H9 (cell line): ENCODE results near the gene CAMTA1. TPM values are rescaled to one million over a fixed set of nuclear protein-coding genes. Genes with fewer than 3 reads are reported as not detected.
A peak's percentile ranks its signal among the peaks of the same experiment; 100 is the strongest.

Experiments used
- DNase-seq: peaks from one replicate; pipeline ENCODE4 v3.0.0-alpha.2; 2017
- H2AFZ ChIP-seq: one replicate; pipeline ENCODE4 v1.6.1; 2013; ENCODE audit warnings: mild to moderate bottlenecking, low read length, control low read depth, moderate library complexity
- H2AK5ac ChIP-seq: 2 replicates; pipeline ENCODE4 v1.6.1; 2013; ENCODE audit warnings: low read length, control low read depth, mixed read lengths; ENCODE audit not compliant: insufficient read length
- H2BK120ac ChIP-seq: one replicate; pipeline ENCODE4 v1.6.1; 2013; ENCODE audit warnings: low read depth, mild to moderate bottlenecking, low read length, control low read depth, inconsistent platforms; ENCODE audit not compliant: poor library complexity, severe bottlenecking
- H2BK12ac ChIP-seq: 2 replicates; pipeline ENCODE4 v1.6.1; 2013; ENCODE audit warnings: low read length, control low read depth, mixed read lengths, low read depth; ENCODE audit not compliant: insufficient read length
- H2BK15ac ChIP-seq: 2 replicates; pipeline ENCODE4 v1.6.1; 2013; ENCODE audit warnings: low read depth, low read length, control low read depth
- H2BK20ac ChIP-seq: one replicate; pipeline ENCODE4 v1.6.1; 2013; ENCODE audit warnings: low read depth, mild to moderate bottlenecking, low read length, control low read depth, inconsistent platforms; ENCODE audit not compliant: poor library complexity, severe bottlenecking
- H2BK5ac ChIP-seq: 2 replicates; pipeline ENCODE4 v1.6.1; 2013; ENCODE audit warnings: low read length, control low read depth, mixed read lengths; ENCODE audit not compliant: insufficient read length
- H3K14ac ChIP-seq: 2 replicates; pipeline ENCODE4 v1.6.1; 2013; ENCODE audit warnings: low read length, control low read depth; ENCODE audit not compliant: insufficient read depth
- H3K18ac ChIP-seq: 2 replicates; pipeline ENCODE4 v1.6.1; 2013; ENCODE audit warnings: low read depth, mild to moderate bottlenecking, mixed read lengths, low read length, control low read depth; ENCODE audit not compliant: insufficient read length
- H3K23ac ChIP-seq: 2 replicates; pipeline ENCODE4 v1.6.1; 2013; ENCODE audit warnings: low read length, control low read depth, mixed read lengths, low read depth; ENCODE audit not compliant: insufficient read length
- H3K23me2 ChIP-seq: 2 replicates; pipeline ENCODE4 v1.6.1; 2013; ENCODE audit warnings: low read depth, mild to moderate bottlenecking, mixed read lengths, low read length, control low read depth; ENCODE audit not compliant: insufficient read length, poor library complexity, severe bottlenecking
- H3K27ac ChIP-seq: 2 replicates; pipeline ENCODE4 v1.5.1; 2013; ENCODE audit warnings: low read length, control low read depth, mixed read lengths, low read depth; ENCODE audit not compliant: insufficient read length
- H3K27me3 ChIP-seq: 2 replicates; pipeline ENCODE4 v1.6.1; 2013; ENCODE audit warnings: low read length, control low read depth, inconsistent platforms; ENCODE audit not compliant: insufficient read depth
- H3K4ac ChIP-seq: 2 replicates; pipeline ENCODE4 v1.6.1; 2013; ENCODE audit warnings: low read depth, mild to moderate bottlenecking, control low read depth, inconsistent platforms, low read length, moderate library complexity
- H3K4me1 ChIP-seq: 2 replicates; pipeline ENCODE4 v1.6.1; 2013; ENCODE audit warnings: low read length, control low read depth, inconsistent platforms; ENCODE audit not compliant: insufficient read depth
- H3K4me2 ChIP-seq: 2 replicates; pipeline ENCODE4 v1.6.1; 2013; ENCODE audit warnings: low read length, control low read depth, mixed read lengths; ENCODE audit not compliant: insufficient read length, insufficient read depth
- H3K56ac ChIP-seq: 2 replicates; pipeline ENCODE4 v1.6.1; 2013; ENCODE audit warnings: low read depth, mild to moderate bottlenecking, mixed read lengths, low read length, control low read depth; ENCODE audit not compliant: insufficient read length
- H3K79me1 ChIP-seq: 2 replicates; pipeline ENCODE4 v1.6.1; 2013; ENCODE audit warnings: low read depth, mild to moderate bottlenecking, moderate library complexity, low read length, control low read depth, inconsistent platforms; ENCODE audit not compliant: insufficient read depth, poor library complexity, severe bottlenecking
- H3K79me2 ChIP-seq: 2 replicates; pipeline ENCODE4 v1.6.1; 2013; ENCODE audit warnings: low read length, control low read depth, inconsistent platforms; ENCODE audit not compliant: insufficient read depth
- H3K9ac ChIP-seq: 2 replicates; pipeline ENCODE4 v1.6.1; 2013; ENCODE audit warnings: low read length, control low read depth, mixed read lengths; ENCODE audit not compliant: insufficient read length; ENCODE audit errors: extremely low read depth
- H3K9me3 ChIP-seq: one replicate; pipeline ENCODE4 v1.6.1; 2013; ENCODE audit warnings: low read depth, low read length, inconsistent platforms; ENCODE audit not compliant: control insufficient read depth
- H3T11ph ChIP-seq: one replicate; pipeline ENCODE4 v1.6.1; 2013; ENCODE audit warnings: mild to moderate bottlenecking, low read length, control low read depth, inconsistent platforms
- H4K20me1 ChIP-seq: one replicate; pipeline ENCODE4 v1.6.1; 2013; ENCODE audit not compliant: control insufficient read depth, insufficient read length, insufficient read depth
- H4K5ac ChIP-seq: 2 replicates; pipeline ENCODE4 v1.6.1; 2013; ENCODE audit warnings: low read depth, mild to moderate bottlenecking, mixed read lengths, low read length, control low read depth; ENCODE audit not compliant: insufficient read length
- H4K8ac ChIP-seq: replicated peaks from 2 replicates; pipeline ENCODE4 v1.6.1; 2013; ENCODE audit warnings: low read length, control low read depth, mixed read lengths, low read depth; ENCODE audit not compliant: insufficient read length
- H4K91ac ChIP-seq: 2 replicates; pipeline ENCODE4 v1.6.1; 2013; ENCODE audit warnings: low read depth, mild to moderate bottlenecking, moderate library complexity, mixed read lengths, low read length, control low read depth; ENCODE audit not compliant: insufficient read length
- H3K27ac Mint-ChIP-seq, 3 experiments: 2 replicates in 2 of 3; 3 replicates in 1 of 3; pipeline ENCODE4 v1.8.0; 2020 to 2021; ENCODE audit warnings: mixed read lengths in 3 of 3, mild to moderate bottlenecking in 1 of 3, moderate library complexity in 1 of 3
- H3K27me3 Mint-ChIP-seq: 2 replicates; pipeline ENCODE4 v1.8.0; 2021; ENCODE audit warnings: low read depth, mild to moderate bottlenecking, moderate library complexity, mixed read lengths
- H3K36me3 Mint-ChIP-seq, 3 experiments: 2 replicates in 2 of 3; 3 replicates in 1 of 3; pipeline ENCODE4 v1.8.0; 2020 to 2021; ENCODE audit warnings: low read depth in 3 of 3, mixed read lengths in 3 of 3; ENCODE audit not compliant: insufficient read depth in 1 of 3
- H3K4me1 Mint-ChIP-seq, 2 experiments: 2 replicates each; pipeline ENCODE4 v1.8.0; 2020; ENCODE audit warnings: mixed read lengths in 2 of 2
- H3K4me3 Mint-ChIP-seq, 2 experiments: 2 replicates in 1 of 2; 3 replicates in 1 of 2; pipeline ENCODE4 v1.8.0; 2020 to 2021; ENCODE audit warnings: mild to moderate bottlenecking in 2 of 2, mixed read lengths in 2 of 2, moderate library complexity in 1 of 2
- H3K9me3 Mint-ChIP-seq, 2 experiments: 2 replicates in 1 of 2; 3 replicates in 1 of 2; pipeline ENCODE4 v1.8.0; 2020; ENCODE audit warnings: mild to moderate bottlenecking in 2 of 2, mixed read lengths in 2 of 2, moderate library complexity in 1 of 2
- WGBS: extraction: QIAGEN DNeasy Blood & Tissue Kit; methylation state at CpG from one replicate; pipeline ENCODE4 v1.1.7; 2013; ENCODE audit warnings: missing lambda C conversion rate, low lambda C conversion rate, mixed read lengths; ENCODE audit not compliant: insufficient read length; ENCODE audit errors: extremely low coverage; 5-methylcytosine and 5-hydroxymethylcytosine counted together
- total RNA-seq: library from RNA; stranded (reverse); gene quantifications from 2 replicates; pipeline ENCODE4 v1.2.1, GENCODE V29; 2021
- TF ChIP-seq, protein P1 (sequence below): fragments of 200-600 bp; sonication (generic); conservative IDR thresholded peaks from 3 replicates; pipeline ENCODE4 v1.8.0; 2021; ENCODE audit warnings: antibody characterized with exemption, mild to moderate bottlenecking

The CAMTA1 gene
- total RNA-seq, 1 experiment from 2014 or later: 115 TPM

DNA sequence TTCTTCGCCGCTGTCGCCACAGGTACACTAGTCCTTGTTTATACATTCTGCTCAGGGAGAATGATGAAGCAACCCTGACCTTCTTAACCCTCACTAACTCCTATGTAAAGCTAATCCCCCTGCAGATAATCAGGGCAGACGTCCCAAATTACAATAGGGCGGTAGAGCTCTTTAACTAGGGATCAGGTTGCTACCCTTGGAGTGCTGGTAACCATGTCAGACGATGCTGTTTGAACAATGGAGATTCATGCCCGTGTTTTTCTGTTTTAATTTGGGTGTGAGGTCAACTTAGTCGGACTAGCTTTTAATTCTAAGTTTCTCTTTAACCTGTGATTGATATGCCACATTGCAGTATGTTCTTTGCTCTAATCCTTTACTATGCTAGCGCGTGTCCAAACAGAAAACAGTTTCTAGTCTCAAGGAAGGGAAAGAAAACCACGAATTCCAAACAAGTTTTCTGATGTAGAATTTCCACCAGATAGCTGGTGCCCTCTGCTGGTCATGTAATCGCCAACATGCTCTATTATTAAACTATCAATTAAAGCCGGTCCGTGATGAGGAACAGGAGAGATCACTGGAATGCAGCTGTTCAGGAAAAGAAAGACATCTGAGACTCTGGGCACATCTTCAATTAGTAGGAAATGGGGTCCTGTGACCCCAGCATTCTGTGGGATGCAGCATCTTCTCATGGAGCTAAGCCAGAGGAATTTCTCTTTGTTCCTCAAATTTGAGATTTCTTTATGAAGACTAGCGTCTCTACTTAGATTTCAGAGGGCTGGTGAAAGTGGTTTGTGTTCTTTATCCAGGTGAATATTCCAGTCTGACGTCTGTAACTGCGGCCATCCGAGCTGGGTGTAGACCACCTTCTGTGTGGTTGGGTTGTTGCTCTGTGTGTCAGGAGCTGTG lies 967.5 kb downstream of the CAMTA1 start:
- Histone ChIP-seq H3K27ac (no peak overlapping the region), H3K9me3 (no peaks in the 10 kb centered on the region), H3T11ph (no peak overlapping the region), H4K5ac (no peak overlapping the region), H2AK5ac (no peak overlapping the region), H3K4me2 (peak overlapping the region; percentile 54), H3K4me1 (peaks cover 5% of the 10 kb centered on the region; the same call in 1 of the 2 replicates), H3K79me2 (no peaks in the 10 kb centered on the region), H2BK20ac (no peak overlapping the region), H2BK5ac (no peak overlapping the region), H3K4ac (no peak overlapping the region), H3K14ac (no peak overlapping the region), H2AFZ (no peak overlapping the region), H2BK15ac (no peak overlapping the region), H4K8ac (no peak overlapping the region), H4K20me1 (no peaks in the 10 kb centered on the region), H2BK120ac (no peak overlapping the region), H3K23me2 (no peaks in the 10 kb centered on the region), H3K79me1 (no peaks in the 10 kb centered on the region), H3K27me3 (no peaks in the 10 kb centered on the region), H3K56ac (no peak overlapping the region), H3K18ac (no peak overlapping the region), H4K91ac (no peak overlapping the region), H3K9ac (no peak overlapping the region), H2BK12ac (no peak overlapping the region), H3K23ac (no peak overlapping the region)
- Mint-ChIP-seq H3K4me1 (peaks cover 15 to 28% of the 10 kb centered on the region in 2 experiments), H3K27ac (peak overlapping the region; percentile 32 to 97 (median 93); a peak in 5 of 7 replicates), H3K27me3 (no peaks in the 10 kb centered on the region), H3K9me3 (no peaks in the 10 kb centered on the region; a peak in 1 of 5 replicates), H3K36me3 (peaks cover 0 to 8% (median 0%) of the 10 kb centered on the region in 3 experiments; a peak in 3 of 7 replicates), H3K4me3 (peak overlapping the region; percentile 60 to 64)
- no CpG with 5 or more reads among the region's 18 CpGs for WGBS
- TF ChIP-seq, protein P1, sequence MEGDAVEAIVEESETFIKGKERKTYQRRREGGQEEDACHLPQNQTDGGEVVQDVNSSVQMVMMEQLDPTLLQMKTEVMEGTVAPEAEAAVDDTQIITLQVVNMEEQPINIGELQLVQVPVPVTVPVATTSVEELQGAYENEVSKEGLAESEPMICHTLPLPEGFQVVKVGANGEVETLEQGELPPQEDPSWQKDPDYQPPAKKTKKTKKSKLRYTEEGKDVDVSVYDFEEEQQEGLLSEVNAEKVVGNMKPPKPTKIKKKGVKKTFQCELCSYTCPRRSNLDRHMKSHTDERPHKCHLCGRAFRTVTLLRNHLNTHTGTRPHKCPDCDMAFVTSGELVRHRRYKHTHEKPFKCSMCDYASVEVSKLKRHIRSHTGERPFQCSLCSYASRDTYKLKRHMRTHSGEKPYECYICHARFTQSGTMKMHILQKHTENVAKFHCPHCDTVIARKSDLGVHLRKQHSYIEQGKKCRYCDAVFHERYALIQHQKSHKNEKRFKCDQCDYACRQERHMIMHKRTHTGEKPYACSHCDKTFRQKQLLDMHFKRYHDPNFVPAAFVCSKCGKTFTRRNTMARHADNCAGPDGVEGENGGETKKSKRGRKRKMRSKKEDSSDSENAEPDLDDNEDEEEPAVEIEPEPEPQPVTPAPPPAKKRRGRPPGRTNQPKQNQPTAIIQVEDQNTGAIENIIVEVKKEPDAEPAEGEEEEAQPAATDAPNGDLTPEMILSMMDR: peak; percentile 89
- DNase-seq: peak; percentile 48
